T1000 (cell line): ENCODE data around the gene ZNF277.

ENCODE experiments used
- DNase-seq: peaks from one replicate; lab custom pipeline; 2025; ENCODE audit warnings: mixed read lengths; lab: John Stamatoyannopoulos, UW

The ZNF277 gene

DNA sequence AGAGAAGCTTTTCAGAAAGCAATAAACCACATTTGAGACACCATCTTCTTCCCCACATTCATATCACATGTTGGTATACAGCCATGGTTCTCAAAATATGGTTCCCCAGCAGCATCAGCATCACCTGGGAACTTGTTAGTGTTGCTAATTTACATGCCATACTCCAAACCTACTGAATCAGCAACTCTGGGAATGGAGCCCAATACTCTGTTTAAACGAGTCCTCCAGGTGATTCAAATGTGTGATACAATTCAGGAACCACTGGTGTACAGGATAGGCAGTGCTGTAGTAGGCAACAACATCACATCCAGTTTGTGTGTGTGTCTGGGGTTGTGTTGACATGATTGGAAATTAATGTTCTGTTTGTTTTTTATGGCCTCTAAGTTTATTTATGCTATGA, 47.7 kb downstream of the ZNF277 start:
- DNase-seq = no peak

DNA sequence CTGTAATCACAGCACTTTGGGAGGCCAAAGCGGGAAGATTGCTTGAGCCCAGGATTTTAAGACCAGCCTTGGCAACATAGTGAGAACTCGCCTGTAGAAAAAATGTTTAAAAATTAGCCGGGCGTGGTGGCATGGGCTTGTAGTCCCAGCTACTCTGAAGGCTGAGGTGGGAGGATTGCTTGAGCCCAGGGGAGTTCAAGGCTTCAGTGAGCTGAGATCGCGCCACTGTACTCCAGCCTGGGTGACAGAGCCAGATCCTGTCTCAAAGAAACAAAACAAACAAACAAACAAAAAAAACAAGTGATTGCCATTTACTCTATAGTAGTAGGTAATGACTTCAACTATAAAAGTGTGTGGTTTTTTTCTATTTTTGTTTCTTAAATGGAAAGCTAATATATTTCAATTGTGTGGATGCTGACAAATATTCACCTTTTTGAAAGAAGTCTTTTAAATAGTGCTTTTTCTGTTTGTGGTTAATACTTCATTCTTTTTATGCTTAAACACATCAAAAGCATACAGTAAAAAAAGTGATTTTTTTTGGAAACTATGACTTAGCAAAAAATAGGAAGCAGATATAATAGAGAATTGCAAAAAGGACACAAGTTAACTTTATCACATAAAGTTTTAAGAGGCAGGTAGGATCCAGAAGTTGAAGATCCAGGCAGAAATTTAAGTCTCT, 48.4 kb downstream of the ZNF277 start:
- no peak for DNase-seq

- DNase-seq = no peak
These were observed 48.9 kb downstream of the ZNF277 start for GRCh38 chr7:112255388-112255720.

- no peak for DNase-seq
These were observed 50.6 kb downstream of the ZNF277 start for GRCh38 chr7:112257073-112257472.

GRCh38 chr7:112260911-112261310, 54.4 kb downstream of the ZNF277 start:
- no peak for DNase-seq

DNA sequence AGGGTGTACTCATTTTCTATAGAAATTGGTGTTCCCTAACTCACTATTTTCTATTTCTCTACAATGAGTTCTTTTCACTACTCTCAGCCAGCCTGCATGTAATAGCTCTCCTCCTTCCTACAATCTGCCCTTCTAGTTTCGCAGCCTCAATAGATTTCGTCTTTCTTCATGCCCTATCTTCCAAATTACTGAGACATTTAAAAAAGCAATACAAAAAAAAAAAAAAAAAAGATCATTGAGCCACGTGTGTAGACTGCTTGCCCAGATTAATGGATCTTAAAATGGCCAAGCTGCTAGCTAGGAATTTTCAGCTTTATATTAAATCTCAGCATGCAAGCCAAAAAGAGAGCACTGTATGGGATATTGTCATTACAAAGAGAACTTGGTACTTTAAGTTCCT, 55.5 kb downstream of the ZNF277 start:
- no peak for DNase-seq

GRCh38 chr7:112262855-112263487, 56.5 kb downstream of the ZNF277 start:
- no peak for DNase-seq

DNA sequence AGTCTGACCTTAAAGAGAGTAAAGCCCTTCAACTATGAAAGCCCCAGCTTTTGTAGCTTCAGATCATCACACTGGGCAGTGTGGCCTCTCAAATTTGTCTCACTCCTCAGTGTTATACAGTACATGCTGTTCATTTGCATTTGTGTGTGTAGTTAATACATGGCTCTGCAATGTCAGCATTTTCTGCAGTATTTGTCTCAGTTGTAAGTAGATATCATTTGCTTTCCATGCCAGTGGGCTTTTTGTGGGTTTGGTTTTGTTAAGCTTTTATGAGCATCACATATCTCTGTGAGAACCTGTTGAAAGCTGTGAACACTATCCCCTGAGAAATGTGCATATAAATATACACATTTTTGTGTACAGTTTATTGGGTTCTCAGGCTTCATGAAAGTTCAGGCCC, 57.0 kb downstream of the ZNF277 start:
- DNase-seq = no peak

- DNase-seq = no peak
These were observed 59.6 kb downstream of the ZNF277 start for GRCh38 chr7:112266141-112266540.

GRCh38 chr7:112266595-112267270, 60.2 kb downstream of the ZNF277 start:
- no peak for DNase-seq

- no peak for DNase-seq
These were observed 61.6 kb downstream of the ZNF277 start for GRCh38 chr7:112267944-112268691.

DNA sequence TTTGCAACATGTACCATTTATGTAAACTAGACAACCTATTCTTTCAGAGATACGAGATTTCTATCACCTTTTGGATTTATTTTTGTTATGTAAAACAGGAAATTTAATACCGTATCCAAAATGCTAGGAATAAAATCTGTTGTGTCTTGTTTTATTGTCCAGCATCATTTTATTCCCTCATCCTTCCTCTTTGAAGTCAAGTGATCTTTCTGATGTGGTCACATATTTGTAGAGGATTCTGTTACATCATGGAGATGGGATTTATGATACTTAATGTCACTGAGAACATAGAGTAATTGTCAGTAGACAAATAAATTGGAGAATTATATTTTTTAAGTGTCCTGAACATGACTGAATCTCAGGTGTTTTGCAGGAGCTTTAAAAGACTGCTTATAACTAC, 64.7 kb downstream of the ZNF277 start:
- DNase-seq = no peak

DNA sequence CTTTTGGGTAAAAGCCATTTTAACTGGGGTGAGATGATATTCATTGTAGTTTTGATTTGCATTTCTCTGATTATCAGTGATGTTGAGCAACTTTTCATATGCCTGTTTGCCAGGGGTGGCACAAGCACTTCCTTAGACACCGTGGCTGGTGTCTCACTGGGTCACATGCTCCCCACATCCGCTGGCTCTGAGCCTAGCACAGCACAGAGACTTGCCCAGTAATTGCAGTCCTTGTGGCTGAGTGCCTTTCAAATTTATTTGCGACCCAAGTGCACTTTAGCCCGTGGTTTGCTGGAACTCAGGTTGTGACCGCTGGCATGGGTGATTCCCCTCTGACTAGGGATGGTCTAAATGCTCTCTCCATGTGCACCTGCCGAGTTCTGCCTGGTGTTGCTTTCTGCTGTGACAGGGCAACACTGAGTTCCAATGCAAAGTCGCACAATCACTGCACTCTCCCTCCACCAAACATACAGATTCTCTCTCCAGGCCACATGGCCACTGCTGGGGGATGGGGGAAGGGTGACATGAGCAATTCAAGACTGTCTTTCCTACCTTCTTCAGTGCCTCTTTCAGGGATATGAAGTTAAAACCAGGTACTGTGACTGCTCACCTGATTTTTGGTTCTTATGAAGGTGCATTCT, 66.5 kb downstream of the ZNF277 start:
- DNase-seq = no peak

- DNase-seq = no peak
These were observed 72.5 kb downstream of the ZNF277 start for GRCh38 chr7:112279042-112279441.

DNA sequence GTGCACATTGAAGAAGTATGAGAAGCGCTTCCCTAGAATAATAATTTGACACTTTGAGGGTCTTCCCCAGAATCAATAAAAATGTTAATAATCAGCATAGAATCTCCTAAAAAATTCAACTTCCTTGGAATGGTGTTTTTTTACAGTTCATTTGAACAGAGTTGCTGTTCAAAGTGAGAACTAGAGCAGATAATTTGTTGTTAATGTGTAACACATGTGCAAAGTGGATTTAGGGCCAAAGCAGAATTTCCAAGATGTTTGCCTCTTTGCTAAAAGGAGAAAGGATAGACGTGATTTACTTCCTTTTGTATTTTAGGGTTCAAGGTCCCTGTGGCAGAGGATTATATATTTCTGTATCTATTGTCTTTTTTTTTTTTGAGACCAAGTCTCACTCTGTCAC, 73.8 kb downstream of the ZNF277 start:
- DNase-seq = no peak

- no peak for DNase-seq
These were observed 76.1 kb downstream of the ZNF277 start for GRCh38 chr7:112282476-112283188.

- no peak for DNase-seq
These were observed 77.0 kb downstream of the ZNF277 start for GRCh38 chr7:112283382-112283910.

DNA sequence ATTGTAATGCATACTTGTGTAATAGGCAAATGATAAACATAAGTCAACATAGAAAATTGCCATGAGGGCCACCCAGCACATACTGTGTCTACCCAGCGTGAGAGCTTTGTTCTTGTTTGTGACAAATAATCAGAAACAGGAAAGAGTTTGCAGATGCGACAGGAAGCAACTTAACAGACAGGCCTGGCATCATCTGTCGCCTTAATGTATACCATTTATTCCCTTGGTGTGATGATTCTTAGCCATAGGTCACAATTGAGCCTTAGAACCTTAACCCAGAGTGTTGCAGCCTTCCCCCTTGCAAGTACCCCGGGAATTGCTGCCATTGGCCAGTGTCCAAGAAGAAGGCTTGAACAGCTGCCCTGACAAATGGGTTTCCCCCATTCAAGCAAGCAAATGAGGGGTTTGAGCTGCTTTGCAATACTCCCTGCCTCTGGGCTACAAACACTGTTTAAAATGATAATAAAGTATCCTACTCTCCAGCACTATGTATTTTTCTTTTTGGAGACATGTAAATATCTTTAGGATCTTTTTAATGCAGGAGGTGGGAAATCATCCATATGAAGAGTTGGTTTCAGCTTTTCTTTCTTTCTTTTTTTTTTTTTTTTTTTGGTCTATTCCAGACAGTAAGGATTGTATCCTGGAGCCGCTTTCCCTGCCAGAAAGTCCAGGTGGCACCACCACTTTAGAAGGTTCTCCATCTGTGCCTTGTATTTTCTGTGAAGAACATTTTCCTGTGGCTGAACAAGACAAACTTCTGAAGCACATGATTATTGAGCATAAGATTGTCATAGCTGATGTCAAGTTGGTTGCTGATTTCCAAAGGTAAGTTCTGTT, 80.0 kb downstream of the ZNF277 start:
- DNase-seq = no peak

GRCh38 chr7:112288301-112288700, 81.8 kb downstream of the ZNF277 start:
- no peak for DNase-seq

GRCh38 chr7:112290065-112290464, 83.6 kb downstream of the ZNF277 start:
- DNase-seq = no peak
